Muscle of leg (tissue), 16 donors: ENCODE measurements around the gene OR1J1. TPM values are rescaled to one million over a fixed set of nuclear protein-coding genes. Genes with fewer than 3 reads are reported as not detected.

Experiments
- DNase-seq: peaks from one replicate; pipeline ENCODE4 v3.0.0; 2013
- H3K27ac ChIP-seq: one replicate; pipeline ENCODE4 v1.5.1; 2013; ENCODE audit warnings: mild to moderate bottlenecking, low read length, control low read depth
- H3K27me3 ChIP-seq: one replicate; pipeline ENCODE4 v1.6.1; 2013; ENCODE audit warnings: low read length; ENCODE audit not compliant: control insufficient read depth, insufficient read depth
- H3K36me3 ChIP-seq: one replicate; pipeline ENCODE4 v1.6.1; 2013; ENCODE audit warnings: low read length; ENCODE audit not compliant: control insufficient read depth, insufficient read depth
- H3K4me1 ChIP-seq: one replicate; pipeline ENCODE4 v1.6.1; 2013; ENCODE audit warnings: low read length; ENCODE audit not compliant: control insufficient read depth, insufficient read depth
- H3K4me3 ChIP-seq: one replicate; pipeline ENCODE4 v1.5.1; 2013; ENCODE audit warnings: low read length, control low read depth
- H3K9me3 ChIP-seq: replicated peaks from 2 replicates; pipeline ENCODE4 v1.6.1; 2013; ENCODE audit warnings: low read depth, low read length; ENCODE audit not compliant: control insufficient read depth
- WGBS: methylation state at CpG from one replicate; pipeline ENCODE4 v1.1.5; 2013; ENCODE audit warnings: missing lambda C conversion rate; ENCODE audit not compliant: insufficient coverage; 5-methylcytosine and 5-hydroxymethylcytosine counted together
- long read RNA-seq, 11 donors: transcript quantifications; one replicate each; lab custom pipeline, GENCODE V29; 2026
- polyA plus RNA-seq, 8 donors: library from polyadenylated mRNA; unstranded; fragments of 120-200 nt; gene quantifications; one replicate each; pipeline versions ENCODE4 v1.2.1 to v1.2.3, GENCODE V29; 2013; ENCODE audit warnings: inconsistent platforms in 1 of 8, low replicate concordance in 1 of 8; ENCODE audit not compliant: insufficient read length in 8 of 8, insufficient read depth in 1 of 8
- total RNA-seq: library from RNA; stranded (reverse); fragments of 120-200 nt; gene quantifications from one replicate; pipeline ENCODE4 v1.2.4, GENCODE V29; 2013

Gene OR1J1, protein sequence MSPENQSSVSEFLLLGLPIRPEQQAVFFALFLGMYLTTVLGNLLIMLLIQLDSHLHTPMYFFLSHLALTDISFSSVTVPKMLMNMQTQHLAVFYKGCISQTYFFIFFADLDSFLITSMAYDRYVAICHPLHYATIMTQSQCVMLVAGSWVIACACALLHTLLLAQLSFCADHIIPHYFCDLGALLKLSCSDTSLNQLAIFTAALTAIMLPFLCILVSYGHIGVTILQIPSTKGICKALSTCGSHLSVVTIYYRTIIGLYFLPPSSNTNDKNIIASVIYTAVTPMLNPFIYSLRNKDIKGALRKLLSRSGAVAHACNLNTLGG
- total RNA-seq (not detected), polyA plus RNA-seq (not detected)
- long read RNA-seq, donor 1: 0 reads
- long read RNA-seq, donor 2: 0 reads
- long read RNA-seq, donor 3: 0 reads
- long read RNA-seq, donor 4: 0 reads
- long read RNA-seq, donor 5: 0 reads
- long read RNA-seq, donor 6: 0 reads
- long read RNA-seq, donor 7: 0 reads
- long read RNA-seq, donor 8: 0 reads
- long read RNA-seq, donor 9: 0 reads
- long read RNA-seq, donor 10: 0 reads
- long read RNA-seq, donor 11: 0 reads

DNA sequence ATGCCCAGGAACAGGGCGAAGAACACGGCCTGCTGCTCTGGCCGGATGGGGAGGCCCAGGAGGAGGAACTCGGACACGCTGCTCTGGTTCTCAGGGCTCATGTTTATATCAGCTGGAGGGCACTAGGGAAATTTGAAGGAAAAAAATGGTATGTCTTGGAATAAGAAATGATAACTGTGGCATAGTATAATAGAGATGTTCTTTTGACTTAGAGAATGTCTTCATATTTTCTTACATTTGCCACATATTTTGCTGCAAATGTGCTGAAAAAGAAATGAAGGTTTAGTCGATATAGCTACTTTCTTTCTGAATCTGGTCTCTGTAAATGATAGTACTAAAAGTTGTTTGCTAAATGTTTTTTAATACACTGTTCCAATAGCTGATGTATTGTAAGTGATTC, at the start of gene OR1J1:
TSS of gene OR1J1 (minus strand) at position 101 of the 400 bp plus-strand sequence. CDS start at position 101, 0 bp downstream.
- Histone ChIP-seq H3K27me3 (no peaks in the 10 kb centered on the region), H3K4me1 (no peaks in the 10 kb centered on the region), H3K9me3 (no peaks in the 10 kb centered on the region), H3K27ac (no peak within 1 kb of the TSS), H3K4me3 (no peak within 1 kb of the TSS), H3K36me3 (no peaks in the 10 kb centered on the region)
- DNase-seq: no peak
- whole genome bisulfite sequencing: 82% methylated on average over 5 of the region's 6 CpGs

DNA sequence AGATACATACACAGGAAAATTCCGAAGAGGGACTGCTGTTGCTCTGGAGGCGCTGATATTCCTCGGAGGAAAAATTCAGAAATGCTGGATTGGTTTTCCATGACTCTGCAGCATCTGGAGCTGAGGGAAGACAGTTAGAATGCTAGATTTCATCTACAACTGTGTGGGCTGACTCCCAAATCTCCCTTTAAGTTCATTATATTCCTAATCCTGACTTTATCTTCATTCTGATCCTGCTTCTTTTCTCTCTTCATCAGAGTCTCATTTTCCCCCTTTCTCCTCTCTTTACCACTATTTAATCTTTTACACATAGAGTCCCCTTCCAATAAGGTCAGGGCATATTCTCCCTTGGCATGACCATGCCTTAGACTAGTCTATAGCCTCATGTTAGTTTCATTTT, 49.5 kb upstream of the OR1J1 start, which contains the start of gene OR1N1:
TSS of gene OR1N1 (minus strand) at position 101 of the 400 bp plus-strand sequence. CDS start at position 101, 0 bp downstream.
- no peak within 1 kb of the TSS for H3K27ac ChIP-seq
- no peaks in the 10 kb centered on the region for H3K9me3 ChIP-seq
- H3K4me1 ChIP-seq: no peaks in the 10 kb centered on the region
- 100% methylated on average over 3 of the region's 3 CpGs for WGBS
- H3K27me3 ChIP-seq: no peaks in the 10 kb centered on the region
- H3K36me3 ChIP-seq: no peaks in the 10 kb centered on the region
- no peak within 1 kb of the TSS for H3K4me3 ChIP-seq
- DNase-seq: no peak

DNA sequence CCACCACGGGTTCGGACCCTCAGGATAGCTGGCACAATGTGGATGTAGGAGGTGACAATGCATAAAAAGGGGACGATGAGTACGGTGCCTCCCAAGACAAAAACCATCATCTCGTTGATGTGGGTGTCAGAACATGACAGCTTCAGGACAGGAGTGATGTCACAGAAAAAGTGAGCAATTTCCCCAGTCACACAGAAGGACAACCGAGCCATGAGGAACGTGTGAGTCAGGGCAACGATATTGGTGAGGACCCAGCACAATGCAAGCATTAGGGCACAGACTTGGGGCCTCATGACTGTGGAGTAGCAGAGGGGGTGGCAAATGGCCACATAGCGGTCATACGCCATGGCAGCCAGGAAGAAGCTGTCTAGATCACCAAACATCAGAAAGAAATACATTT, 48.9 kb upstream of the OR1J1 start:
- DNase-seq: no peak
- H3K4me1 ChIP-seq: no peaks in the 10 kb centered on the region
- no peaks in the 10 kb centered on the region for H3K36me3 ChIP-seq
- no peaks in the 10 kb centered on the region for H3K9me3 ChIP-seq
- WGBS: 77% methylated on average over 3 of the region's 10 CpGs
- H3K27me3 ChIP-seq: no peaks in the 10 kb centered on the region
- no peak overlapping the region for H3K27ac ChIP-seq
- H3K4me3 ChIP-seq: no peak overlapping the region

DNA sequence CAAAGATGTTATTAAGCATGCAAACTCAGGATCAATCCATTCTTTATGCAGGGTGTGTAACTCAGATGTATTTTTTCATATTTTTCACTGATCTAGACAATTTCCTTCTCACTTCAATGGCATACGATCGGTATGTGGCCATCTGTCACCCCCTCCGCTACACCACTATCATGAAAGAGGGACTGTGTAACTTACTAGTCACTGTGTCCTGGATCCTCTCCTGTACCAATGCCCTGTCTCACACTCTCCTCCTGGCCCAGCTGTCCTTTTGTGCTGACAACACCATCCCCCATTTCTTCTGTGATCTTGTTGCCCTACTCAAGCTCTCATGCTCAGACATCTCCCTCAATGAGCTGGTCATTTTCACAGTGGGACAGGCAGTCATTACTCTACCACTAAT, 41.6 kb upstream of the OR1J1 start:
- no peak overlapping the region for H3K27ac ChIP-seq
- 87% methylated on average over 3 of the region's 3 CpGs for WGBS
- no peak for DNase-seq
- H3K4me3 ChIP-seq: no peak overlapping the region
- no peaks in the 10 kb centered on the region for H3K9me3 ChIP-seq
- H3K36me3 ChIP-seq: no peaks in the 10 kb centered on the region
- no peaks in the 10 kb centered on the region for H3K27me3 ChIP-seq
- no peaks in the 10 kb centered on the region for H3K4me1 ChIP-seq

DNA sequence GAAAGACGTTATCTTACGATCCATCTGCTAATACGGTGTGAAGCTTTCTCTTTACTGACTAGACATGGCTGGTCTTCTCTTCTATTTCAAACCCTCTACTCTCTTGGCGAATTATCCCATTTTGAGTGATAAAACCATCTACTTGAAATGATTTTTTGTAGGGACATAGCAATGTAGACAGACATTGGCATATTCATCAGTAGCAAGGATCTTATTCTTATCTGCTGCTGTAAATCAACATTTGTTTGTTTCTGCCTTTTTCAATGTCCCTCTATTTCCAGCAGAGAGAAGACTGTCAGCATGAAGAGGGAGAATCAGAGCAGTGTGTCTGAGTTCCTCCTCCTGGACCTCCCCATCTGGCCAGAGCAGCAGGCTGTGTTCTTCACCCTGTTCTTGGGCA, 41.1 kb upstream of the OR1J1 start, which contains the start of gene OR1J4:
TSS of gene OR1J4 (plus strand) at position 301 of the 400 bp plus-strand sequence. CDS start at position 301, 0 bp downstream.
- DNase-seq: no peak
- Histone ChIP-seq H3K4me3 (no peak within 1 kb of the TSS), H3K36me3 (no peaks in the 10 kb centered on the region), H3K27ac (no peak within 1 kb of the TSS), H3K4me1 (no peaks in the 10 kb centered on the region), H3K9me3 (no peaks in the 10 kb centered on the region), H3K27me3 (no peaks in the 10 kb centered on the region)
- no CpG with 5 or more reads among the region's 4 CpGs for WGBS

DNA sequence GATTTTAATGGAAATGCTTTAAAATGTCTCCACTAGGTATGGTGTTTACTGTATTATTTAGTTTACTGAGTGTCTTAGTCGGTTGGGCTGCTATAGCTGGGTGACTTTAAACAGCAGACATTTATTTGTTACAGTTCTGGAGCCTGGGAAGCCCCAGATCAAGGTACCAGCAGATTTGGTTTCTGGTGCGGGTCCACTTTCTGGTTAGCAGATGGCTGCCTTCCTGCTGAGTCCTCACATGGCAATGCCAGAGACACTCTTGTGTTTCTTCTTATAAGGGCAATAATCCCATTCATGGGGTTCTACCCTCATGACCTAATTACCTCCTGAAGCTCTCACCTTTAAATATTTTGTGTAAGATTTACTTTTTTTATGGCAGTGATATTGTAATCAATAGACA, 40.5 kb upstream of the OR1J1 start:
- H3K27me3 ChIP-seq: no peaks in the 10 kb centered on the region

DNA sequence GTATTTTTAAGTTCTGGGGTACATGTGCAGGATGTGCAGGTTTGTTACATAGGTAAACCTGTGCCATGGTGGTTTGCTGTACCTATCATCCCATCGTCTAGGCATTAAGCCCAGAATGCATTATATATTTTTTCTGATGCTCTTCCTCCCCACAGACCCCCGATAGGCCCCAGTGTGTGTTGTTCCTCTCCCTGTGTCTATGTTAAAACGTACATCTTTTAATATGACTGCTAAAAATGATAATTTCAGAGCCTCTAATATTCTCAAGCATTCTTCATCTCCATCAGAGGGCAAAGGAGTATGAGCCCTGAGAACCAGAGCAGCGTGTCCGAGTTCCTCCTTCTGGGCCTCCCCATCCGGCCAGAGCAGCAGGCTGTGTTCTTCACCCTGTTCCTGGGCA, 32.8 kb upstream of the OR1J1 start, which contains the start of gene OR1J2:
TSS of gene OR1J2 (plus strand) at position 301 of the 400 bp plus-strand sequence. CDS start at position 301, 0 bp downstream.
- no peaks in the 10 kb centered on the region for H3K36me3 ChIP-seq
- H3K27ac ChIP-seq: no peak within 1 kb of the TSS
- H3K4me3 ChIP-seq: no peak within 1 kb of the TSS
- DNase-seq: no peak
- WGBS: 79% methylated on average over 4 of the region's 6 CpGs
- no peaks in the 10 kb centered on the region for H3K4me1 ChIP-seq
- H3K27me3 ChIP-seq: no peaks in the 10 kb centered on the region
- no peaks in the 10 kb centered on the region for H3K9me3 ChIP-seq

More for the DNA sequence above, 40.5 kb upstream of the OR1J1 start:
- 52% methylated on average over 2 of the region's 2 CpGs for WGBS
- no peak overlapping the region for H3K27ac ChIP-seq
- H3K9me3 ChIP-seq: no peaks in the 10 kb centered on the region
- DNase-seq: no peak
- H3K4me3 ChIP-seq: no peak overlapping the region
- H3K4me1 ChIP-seq: no peaks in the 10 kb centered on the region
- H3K36me3 ChIP-seq: no peaks in the 10 kb centered on the region

DNA sequence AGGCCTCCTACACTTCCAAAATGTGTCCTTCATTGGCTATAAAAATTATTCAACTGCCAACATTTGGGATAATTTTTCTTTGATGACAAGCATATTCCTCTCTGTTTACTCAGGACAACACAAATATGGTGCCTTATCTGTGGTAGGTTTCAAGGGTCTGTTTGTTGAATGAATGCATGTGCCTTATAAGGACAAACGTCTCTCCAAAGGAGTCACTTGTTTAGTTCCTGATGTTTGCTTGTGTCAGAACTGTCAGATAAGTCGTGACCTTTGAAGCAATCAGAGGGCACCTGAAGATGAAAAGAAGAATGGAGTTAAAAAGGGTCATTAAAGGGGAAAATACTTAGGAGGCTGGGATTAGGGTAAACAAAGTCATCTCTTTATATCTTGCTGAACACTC, 29.2 kb upstream of the OR1J1 start:
- Histone ChIP-seq H3K4me1 (no peaks in the 10 kb centered on the region), H3K27ac (no peak overlapping the region), H3K9me3 (no peaks in the 10 kb centered on the region), H3K36me3 (no peaks in the 10 kb centered on the region), H3K4me3 (no peak overlapping the region), H3K27me3 (no peaks in the 10 kb centered on the region)
- WGBS: no CpG with 5 or more reads among the region's 2 CpGs
- DNase-seq: no peak

DNA sequence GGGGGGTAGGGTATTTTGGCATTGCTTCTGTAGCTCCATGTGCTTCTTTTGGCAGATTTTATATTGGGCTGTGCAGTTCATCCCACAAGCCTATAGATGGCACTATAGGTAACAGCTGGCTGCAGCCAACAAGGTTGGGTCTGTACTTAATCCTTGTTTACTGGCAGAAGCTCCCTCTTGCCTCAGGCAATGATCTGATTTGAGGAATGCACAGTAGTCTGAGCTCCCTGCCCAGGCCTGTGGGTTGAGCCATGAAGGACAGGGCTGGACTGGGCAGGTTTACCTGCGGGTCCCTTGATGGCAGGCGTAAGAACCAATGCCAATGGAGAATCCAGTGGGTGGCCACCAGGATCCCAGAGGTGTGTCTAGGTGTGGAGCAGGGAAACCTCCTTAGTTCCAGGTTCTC, 21.2 kb upstream of the OR1J1 start:
- WGBS: 80% methylated on average over 2 of the region's 2 CpGs
- H3K27me3 ChIP-seq: peaks cover 2% of the 10 kb centered on the region
- peak; percentile 6 for DNase-seq

DNA sequence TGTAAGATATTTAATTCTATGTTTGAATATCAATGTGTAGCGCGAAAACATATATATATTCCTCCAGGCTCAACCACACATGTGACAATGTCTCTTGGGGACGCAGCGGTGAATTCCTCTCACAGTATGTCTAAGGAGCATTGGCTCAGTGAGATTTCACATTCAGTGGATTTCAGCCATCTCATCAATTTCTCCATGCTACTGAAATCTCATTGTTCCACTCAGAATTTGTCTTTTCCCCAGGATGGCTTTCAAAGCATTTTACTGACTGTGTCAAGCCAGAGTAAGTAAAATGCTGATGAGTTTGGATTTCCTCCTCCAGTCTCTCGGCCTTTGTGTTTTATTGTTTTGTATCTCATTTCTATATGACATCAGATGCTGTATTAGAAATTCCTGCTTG, 1.3 kb upstream of the OR1J1 start:
- WGBS: 72% methylated on average over 2 of the region's 5 CpGs
- Histone ChIP-seq H3K36me3 (no peaks in the 10 kb centered on the region), H3K27me3 (no peaks in the 10 kb centered on the region), H3K4me3 (no peak overlapping the region), H3K9me3 (no peaks in the 10 kb centered on the region), H3K27ac (no peak overlapping the region), H3K4me1 (no peaks in the 10 kb centered on the region)
- no peak for DNase-seq

More for the DNA sequence above, 21.2 kb upstream of the OR1J1 start:
- Histone ChIP-seq H3K27ac (no peak overlapping the region), H3K9me3 (no peaks in the 10 kb centered on the region), H3K4me3 (no peak overlapping the region), H3K4me1 (no peaks in the 10 kb centered on the region), H3K36me3 (no peaks in the 10 kb centered on the region)
